ENCODE measurements around the gene IER3.

- TF ChIP-seq POLR2A (IDR thresholded peaks at IDR 0.05): no peak
- no peak for TF ChIP-seq CTCF (IDR thresholded peaks at IDR 0.05)
Measured at GRCh38 chr6:30789606-30790005, 45.3 kb upstream of the IER3 start.
